Activated T-cell treated with anti-CD3 and anti-CD28 coated beads for 4 hours (primary cell): ENCODE measurements around the gene HSD17B8.

ENCODE experiments used
- DNase-seq: peaks from one replicate; pipeline ENCODE4 v3.0.0-alpha.2; 2020

Gene HSD17B8

DNA sequence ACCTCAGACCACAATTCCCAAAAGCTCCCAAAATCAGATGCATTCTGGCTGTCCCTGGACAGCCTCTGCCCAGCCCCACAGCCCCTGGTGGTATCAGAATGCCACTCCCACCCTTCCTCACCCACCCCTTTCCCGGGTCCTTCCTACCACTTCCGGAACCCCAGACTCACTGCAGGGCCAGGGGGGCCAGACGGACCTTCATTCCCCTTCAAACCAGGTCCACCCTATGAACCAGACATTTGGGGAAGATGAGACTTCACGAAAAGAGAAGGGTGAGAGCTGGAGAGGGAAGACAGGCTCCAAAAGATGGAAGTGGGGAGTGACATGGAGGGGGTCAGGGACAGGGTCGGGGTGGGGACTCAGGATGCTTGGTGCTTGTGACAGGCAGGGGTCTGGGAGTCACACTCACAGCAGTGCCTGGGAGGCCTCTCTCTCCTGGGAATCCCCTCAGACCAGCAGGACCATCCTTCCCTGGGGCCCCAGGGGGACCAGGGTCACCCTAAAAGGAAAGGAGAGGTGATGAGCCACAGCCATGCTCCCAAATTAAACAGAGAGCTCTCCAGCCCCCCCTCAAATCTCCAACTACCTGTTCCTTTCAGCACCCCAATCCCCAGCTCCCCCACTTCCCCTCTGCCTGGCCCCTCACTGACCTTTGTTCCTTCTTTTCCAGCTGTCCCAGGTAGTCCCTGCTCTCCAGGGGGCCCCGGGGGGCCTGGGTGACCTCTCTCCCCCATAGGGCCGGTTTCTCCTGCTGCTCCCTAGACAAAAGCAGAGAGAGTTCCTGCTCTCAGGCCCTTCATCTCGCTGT lies 32.4 kb upstream of the HSD17B8 start:
- no peak for DNase-seq

GRCh38 chr6:33172688-33173534 lies 31.5 kb upstream of the HSD17B8 start:
- no peak for DNase-seq

GRCh38 chr6:33173535-33174180 lies 30.8 kb upstream of the HSD17B8 start:
- no peak for DNase-seq

- DNase-seq, result no peak
These were observed 29.7 kb upstream of the HSD17B8 start for GRCh38 chr6:33174784-33175183.

- DNase-seq, result no peak
These were observed 28.9 kb upstream of the HSD17B8 start for GRCh38 chr6:33175436-33176069.

DNA sequence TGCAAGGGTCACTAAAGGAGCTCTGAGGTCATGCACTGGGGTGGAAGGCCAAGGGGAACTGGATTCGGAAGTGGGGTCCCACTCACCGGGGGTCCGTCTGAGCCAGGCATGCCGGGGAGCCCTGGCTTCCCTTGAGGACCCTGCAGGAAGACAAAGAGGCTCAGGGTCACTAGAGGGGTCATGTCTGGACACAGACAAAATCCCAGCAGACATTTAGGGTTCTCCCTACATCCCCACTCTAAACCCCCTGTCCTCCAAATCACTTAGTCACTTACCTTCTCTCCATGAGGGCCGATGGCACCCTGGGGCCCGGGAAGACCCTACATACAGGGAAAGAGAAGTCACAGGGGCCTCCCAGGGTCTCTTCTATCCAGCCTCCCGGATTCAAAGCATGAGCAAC lies 27.5 kb upstream of the HSD17B8 start:
- no peak for DNase-seq

- DNase-seq, result no peak
These were observed 26.7 kb upstream of the HSD17B8 start for GRCh38 chr6:33177552-33178446.

DNA sequence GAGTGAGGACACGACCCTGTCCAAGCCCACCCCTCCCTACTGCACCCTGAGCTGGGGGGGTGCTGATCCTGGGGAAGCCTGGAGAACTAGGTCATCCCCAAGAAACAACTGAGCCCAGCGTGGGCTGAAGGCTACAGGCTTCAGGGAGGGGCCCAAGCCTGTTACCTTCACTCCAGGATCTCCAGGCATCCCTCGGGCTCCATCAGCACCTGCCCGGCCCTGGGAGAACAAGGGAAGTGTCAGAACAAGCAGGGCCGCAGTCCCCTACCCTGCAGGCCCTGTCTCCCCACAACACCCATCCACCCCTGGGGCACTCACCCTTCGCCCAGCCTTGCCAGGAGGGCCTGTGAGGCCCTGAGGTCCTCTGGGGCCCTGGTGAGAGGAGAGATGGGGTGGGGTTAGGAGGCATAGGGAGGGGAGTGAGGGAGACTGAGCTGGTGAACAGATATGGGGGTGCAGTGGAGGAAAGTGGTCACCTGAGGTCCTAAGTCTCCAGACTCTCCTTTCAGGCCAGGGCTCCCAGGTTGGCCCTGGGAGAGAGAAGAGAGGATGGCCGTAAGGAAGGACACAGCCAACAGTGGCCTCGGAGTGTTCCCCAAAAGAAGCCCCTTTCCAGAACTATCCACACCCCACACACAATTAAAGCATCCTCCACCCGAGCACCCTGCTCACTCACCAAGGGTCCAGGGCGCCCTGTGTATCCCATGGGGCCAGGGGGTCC lies 25.5 kb upstream of the HSD17B8 start:
- no peak for DNase-seq

DNA sequence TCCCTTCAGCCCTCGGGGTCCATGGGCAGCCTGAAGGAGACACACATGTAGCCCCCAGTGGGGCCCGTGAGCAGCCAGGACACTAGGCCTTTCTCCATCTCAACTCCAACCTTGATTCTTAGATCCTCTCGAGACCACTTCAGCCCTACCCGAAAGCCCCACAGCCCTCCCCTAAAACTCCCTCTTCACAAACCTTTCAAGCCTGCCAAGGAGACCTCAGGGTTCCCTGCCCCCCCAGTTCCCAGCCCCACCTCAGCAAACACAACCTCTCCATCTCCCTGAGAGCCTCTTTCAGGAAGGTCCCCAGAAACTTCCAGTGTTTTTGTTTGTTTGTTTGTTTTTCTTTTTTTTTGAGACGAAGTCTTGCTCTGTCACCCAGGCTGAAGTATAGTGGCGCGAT lies 23.3 kb upstream of the HSD17B8 start:
- no peak for DNase-seq

DNA sequence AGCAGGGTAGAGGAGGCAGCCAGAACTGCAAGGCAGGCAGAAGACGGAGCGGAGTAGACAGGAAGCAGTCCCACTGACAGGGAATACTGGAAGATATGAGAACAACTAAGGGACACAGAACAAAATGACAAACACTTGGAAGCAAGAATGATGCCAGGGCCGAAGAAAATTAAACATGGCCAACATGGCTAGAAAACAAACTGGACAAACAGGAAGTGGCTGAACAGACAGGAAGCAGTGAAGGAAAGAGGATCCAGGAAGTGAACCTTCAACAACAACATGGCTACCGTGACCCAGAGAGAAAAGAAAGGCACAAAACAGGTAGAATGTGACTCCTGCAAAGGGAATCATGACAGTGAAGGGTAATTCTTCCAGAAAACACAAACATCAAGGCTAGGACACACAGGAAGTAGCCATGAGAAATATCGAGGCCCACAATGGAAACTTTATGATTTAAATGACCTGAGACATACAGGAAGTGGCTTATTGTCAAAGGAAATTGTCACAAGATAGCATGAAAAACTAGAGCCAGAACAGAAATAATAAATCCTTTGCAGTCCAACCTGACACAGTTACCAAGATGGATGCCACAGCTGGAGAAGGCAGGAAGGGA lies 21.3 kb upstream of the HSD17B8 start:
- DNase-seq, result no peak

DNA sequence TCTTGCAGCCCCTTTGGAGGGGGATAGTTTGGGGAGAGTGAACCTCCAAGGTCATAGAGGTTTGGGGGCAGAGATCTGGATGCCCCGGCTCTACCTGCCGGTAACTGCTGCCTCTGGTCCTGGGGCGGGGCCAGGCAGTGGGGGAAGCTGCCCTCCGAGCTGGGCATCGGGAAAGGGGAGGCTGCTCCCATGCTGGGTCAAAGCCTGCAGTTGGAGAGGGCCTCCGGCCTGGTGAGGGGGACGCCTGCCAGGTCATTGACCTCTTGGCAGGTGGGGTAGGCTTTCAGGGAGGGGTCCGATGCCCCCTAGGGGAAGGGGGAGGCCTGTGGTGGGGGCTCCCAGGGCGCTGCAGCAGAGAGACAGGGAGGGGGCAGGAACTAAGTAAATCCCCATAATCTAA lies 19.3 kb upstream of the HSD17B8 start:
- no peak for DNase-seq

- DNase-seq, result no peak
These were observed 18.7 kb upstream of the HSD17B8 start for GRCh38 chr6:33185654-33186187.

DNA sequence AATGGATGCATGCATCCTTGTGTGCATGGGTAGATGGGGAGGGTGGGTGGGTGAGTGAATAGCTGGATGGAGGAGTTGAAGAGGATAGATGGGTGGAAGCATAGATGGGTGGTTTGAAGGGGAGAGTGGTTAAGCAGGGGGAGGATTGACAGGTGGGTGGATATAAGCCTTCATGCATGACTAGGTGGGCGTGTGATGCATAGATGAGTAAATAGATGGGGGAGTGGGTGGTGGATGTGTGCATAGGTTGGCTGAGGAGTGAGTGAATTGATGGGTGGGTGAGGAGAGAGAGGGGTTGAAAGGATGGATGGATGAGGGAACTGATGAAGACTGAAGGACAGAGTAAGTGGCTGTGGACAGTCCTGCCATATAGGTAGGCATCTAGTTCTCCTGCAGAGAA lies 16.6 kb upstream of the HSD17B8 start:
- no peak for DNase-seq

GRCh38 chr6:33189164-33189563 lies 15.3 kb upstream of the HSD17B8 start:
- no peak for DNase-seq

GRCh38 chr6:33189625-33190448 lies 14.6 kb upstream of the HSD17B8 start:
- no peak for DNase-seq

DNA sequence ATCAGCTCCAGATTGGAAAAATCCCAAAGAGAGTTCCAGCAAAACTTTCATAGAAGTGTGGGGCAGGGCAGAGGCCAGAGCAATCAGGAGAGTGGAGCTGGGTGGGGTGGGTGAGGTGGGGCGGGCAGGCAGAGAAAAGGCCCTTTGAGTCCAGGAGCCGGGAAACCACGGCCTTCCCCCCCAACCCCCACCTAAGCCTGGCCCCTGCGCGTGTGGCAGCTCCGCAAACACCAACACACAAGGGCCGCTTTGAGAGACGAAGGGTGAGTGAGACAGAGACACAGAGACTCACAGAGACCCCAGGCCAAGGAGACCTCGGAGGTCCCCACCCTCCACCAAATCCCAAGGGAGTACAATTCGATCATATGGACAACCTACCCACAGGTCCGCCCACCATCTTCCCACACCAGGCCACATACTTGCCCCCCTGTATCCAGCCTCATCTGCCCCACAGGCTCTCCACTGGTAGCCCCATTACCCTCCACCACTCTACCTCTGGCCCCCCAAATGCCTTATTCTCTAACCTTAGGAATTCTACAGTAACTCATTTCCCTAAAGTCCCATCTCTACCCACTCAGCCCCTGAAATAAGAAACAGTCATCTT lies 13.8 kb upstream of the HSD17B8 start:
- DNase-seq, result no peak

DNA sequence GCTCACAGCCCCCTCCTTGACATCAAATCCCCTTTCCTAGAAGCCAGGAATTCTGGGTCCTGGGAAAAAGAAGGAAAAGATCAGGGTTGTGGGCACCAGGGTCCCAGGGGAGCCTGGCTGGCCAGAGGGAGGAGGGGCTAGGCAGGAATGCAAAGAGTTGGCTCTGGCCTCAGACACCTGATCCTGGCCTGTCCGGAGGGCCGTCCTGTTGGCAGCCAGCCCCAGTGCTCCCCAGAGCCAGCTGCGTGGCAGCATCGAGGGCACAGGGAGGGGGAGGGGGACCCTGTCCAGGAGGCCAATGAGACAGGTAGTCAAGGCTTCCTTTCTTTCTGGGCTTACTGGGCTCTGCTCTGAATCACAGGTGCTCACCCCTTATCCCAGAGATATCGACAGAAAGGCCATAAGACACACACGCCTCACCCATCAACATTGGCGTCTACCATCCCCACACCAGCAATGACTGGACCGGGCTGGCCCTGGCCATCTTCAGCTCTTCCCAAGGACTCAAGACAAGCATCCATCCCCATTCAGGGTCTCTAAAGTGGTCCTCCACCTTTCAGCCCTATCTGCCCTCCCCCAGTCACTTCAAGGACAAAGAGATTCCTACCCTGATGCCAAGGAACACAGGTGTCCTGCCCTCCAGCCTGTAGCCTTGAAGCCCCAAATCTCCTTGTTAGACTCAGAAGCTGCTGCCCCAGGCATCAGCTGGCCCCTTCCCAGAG lies 12.9 kb upstream of the HSD17B8 start:
- no peak for DNase-seq

DNA sequence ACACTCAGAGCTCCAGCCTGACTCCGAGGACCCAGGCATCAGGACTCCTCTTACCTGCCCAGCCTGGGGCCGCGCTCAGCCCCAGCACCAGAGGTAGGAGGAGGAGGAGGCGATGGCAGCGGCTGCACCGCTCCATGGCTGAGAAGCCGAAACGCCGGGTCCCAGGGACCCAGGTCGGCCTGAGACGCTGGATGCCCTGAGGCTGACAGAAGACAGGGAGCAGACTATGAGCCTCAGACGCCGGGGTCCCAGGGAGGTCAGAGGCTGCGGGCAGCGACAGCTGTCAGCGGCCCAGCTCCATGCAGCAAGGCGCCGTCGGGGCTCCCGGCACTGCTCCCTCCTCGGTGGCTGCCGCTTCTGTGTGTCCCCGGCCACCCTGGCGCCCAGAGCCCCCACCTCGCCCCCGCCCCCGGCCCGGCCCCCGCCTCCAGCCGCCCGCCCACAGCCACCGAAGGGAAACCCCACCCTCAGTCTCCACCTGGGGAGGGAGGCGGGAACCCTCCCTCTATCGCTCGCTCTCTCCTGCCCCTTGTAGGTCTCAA lies 12.3 kb upstream of the HSD17B8 start, which contains the start of gene COL11A2:
Gene COL11A2, minus strand, starts transcription at position 363 of the 542 bp plus-strand sequence. Its CDS starts 227 bp downstream, at position 136.
- DNase-seq, result no peak
